ENCODE results near the gene ZNRF3.

DNA sequence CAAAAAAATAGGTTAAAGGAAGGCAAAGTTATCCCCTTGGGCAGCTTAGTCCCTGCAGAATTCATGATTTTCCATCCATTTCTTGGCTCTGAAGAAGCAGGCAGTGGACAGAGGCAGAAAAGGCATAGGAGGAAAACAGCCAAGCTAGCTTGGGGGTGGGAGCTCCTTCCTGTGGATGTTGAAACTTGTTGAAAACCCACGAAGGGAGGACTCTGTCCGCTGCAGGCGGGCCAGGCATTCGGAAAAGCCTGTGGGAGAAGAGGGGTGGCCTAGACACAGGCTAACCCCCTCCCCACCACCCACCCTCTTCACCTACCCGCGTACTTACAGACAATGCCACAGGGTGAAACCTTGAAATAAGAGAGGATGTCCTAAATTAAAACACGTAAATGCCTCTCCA lies 106.1 kb downstream of the ZNRF3 start:
- no peak for TF ChIP-seq POLR2A (IDR thresholded peaks at IDR 0.05)
- TF ChIP-seq EP300 (IDR thresholded peaks at IDR 0.05): no peak
- TF ChIP-seq, protein P1, sequence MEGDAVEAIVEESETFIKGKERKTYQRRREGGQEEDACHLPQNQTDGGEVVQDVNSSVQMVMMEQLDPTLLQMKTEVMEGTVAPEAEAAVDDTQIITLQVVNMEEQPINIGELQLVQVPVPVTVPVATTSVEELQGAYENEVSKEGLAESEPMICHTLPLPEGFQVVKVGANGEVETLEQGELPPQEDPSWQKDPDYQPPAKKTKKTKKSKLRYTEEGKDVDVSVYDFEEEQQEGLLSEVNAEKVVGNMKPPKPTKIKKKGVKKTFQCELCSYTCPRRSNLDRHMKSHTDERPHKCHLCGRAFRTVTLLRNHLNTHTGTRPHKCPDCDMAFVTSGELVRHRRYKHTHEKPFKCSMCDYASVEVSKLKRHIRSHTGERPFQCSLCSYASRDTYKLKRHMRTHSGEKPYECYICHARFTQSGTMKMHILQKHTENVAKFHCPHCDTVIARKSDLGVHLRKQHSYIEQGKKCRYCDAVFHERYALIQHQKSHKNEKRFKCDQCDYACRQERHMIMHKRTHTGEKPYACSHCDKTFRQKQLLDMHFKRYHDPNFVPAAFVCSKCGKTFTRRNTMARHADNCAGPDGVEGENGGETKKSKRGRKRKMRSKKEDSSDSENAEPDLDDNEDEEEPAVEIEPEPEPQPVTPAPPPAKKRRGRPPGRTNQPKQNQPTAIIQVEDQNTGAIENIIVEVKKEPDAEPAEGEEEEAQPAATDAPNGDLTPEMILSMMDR (IDR thresholded peaks at IDR 0.05): no peak
- no peak for TF ChIP-seq POLR2AphosphoS5 (IDR thresholded peaks at IDR 0.05)

All from upper lobe of left lung (tissue), 4 donors.